ENCODE data around the gene AKR1C4.
"Not testable (repeated sequence)": the region's sequence is repeated elsewhere in the genome, so short reads cannot be mapped to it uniquely, and the experiment has no call there.

The AKR1C4 gene

GRCh38 chr10:5196702-5197113 lies at the start of gene AKR1C4:
Gene AKR1C4, plus strand, starts transcription at chr10:5196837. Its CDS starts 31 bp downstream, at chr10:5196868.
- DNase-seq = no peak

DNA sequence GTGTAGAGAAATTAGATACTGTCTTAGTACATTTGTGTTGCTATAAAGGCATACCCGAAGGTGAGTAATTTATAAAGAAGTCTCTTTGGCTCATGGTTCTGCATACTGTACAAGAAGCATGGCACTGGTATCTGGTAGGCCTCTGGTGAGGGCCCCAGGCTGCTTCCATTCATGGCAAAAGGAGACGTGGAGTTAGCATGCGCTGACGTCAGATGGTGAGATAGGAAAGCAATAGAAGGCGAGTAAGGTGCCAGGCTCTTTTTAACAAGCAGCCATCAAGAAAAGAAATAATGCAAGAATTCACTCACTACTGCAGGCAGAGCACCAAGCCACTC lies 49.8 kb upstream of the AKR1C4 start:
- DNase-seq = no peak

DNA sequence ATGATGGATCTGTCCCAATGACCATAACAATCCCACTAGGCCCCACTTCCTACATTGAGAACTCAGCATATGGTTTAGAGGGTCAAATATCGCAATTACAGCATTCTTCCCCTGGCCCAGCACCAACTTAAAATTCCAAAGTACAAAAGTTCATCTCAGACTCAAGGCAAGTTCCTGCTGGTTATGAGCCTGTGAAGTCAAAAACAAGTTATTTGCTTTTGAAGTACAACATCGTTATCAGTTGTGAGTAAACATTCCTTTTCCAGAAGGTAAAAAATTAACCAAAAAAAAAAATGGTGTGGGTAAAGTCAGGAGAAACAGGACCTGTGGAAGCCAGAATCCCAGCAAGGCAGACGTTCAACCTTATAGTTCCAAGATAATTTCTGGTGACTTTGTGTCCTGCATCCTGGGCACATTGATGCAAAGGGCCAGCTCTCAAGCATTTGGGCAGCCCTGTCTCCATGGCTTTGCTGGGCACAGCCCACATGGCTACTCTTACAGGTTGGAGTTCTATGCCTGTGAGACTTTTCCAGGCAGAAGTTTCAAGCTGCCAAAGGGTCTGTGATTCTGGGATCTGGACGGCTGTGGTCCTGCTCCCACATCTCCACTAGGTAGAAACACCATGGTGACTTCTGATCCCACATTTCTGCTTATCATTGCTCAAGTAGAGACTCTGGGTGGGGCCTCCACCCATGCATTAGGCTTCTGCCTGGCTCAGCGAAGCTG lies 49.2 kb upstream of the AKR1C4 start:
- no peak for DNase-seq

GRCh38 chr10:5147981-5148677 lies 48.5 kb upstream of the AKR1C4 start:
- DNase-seq = no peak

- no peak for DNase-seq
Measured at GRCh38 chr10:5148678-5149032, 48.0 kb upstream of the AKR1C4 start.

DNA sequence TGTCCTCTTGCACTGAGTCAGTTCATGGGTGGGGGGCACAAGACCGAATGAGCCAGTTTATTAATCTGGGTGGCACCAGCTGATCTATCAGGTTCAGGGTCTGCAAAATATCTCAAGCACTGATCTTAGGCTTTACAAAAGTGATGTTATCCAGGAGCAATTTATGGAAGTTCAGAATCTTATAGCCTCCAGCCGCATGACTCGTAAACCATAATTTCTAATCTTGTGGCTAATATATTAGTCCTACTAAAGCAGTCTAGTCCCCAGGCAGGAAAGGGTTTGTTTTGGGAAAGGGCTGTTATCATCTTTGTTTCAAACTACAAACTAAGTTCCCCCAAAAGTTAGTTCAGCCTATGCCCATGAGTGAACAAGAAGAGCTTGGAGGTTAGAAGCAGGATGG lies 45.6 kb upstream of the AKR1C4 start:
- no peak for DNase-seq

DNA sequence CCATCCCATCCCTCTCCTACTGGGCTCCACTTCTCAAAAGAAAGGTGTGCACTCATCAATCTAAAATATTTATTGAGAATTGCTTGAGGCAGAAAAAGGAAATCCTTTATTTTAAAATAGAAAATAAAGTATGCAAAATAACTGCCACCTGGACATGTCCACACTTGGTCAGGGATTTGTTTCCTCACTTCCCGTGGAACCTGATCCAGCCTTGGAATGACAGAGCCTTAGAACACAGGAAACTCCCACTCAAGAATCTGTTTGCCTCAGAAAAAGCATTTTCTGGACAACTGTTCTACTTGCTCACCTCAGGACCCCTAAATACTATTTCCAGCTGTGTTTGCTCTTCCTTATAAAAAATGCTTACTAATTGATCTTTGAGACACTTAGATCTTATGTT lies 40.7 kb upstream of the AKR1C4 start:
- no peak for DNase-seq

DNA sequence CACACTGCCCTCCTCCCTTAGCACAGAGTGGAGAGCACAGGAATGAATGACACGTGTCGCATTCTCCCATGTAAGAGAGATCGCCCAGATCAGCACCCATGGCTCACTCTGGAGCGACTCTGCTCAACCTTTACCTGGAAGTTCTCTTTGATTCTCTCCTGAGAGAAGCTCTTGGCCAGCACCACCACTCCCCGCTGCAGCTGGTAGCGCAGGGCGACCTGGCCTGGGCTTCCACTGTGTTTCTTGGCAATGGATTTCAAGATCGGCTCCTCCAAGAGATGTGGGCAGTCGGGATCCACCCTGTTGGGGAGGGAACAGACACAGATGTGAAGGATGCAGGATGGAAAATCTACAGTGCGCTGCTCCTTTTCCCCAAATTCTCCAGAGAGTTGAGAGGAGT lies 39.1 kb upstream of the AKR1C4 start:
- no peak for DNase-seq

DNA sequence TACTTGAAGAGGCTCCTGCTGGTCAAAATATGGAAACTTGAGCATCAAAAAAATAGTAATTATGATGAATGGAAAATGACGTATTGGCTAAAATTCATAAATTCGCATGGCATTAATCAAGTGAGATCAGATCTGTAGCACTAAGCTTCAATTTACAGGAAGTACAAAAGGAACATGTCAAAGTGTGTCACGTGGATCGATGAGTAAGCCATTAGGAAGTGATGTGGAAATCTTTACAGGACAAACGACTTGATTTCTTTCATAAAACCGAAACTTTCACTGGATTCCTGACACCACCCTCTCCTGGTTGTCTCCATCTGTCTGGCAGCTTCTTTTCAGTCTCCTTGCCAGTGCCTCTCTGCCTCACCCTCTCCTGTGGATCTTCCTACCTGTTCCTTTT lies 37.5 kb upstream of the AKR1C4 start:
- no peak for DNase-seq

GRCh38 chr10:5163487-5163886 lies 33.1 kb upstream of the AKR1C4 start:
- DNase-seq = no peak

DNA sequence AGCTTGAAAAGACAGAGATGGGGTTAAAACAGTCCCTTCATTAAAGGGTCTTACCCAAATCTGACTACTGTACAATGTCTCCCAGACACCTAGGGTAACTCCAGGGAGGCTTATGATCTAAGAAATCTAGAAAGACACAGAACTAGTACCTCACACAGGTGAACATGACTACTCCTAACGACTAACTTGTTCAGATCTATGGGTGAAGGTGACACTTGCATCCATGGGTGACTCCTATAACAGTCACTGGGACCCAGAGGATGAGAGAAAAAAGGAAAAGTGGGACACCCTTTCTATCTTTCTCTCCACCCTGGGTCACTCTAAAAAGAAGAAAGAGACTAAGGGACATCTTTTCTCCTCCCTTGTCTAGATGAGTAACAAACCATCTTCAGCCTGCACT lies 30.9 kb upstream of the AKR1C4 start:
- no peak for DNase-seq

- DNase-seq = no peak
Measured at GRCh38 chr10:5168897-5169420, 27.7 kb upstream of the AKR1C4 start.

- DNase-seq = not testable (repeated sequence)
Measured at GRCh38 chr10:5175581-5175980, 21.1 kb upstream of the AKR1C4 start.

- not testable (repeated sequence) for DNase-seq
Measured at GRCh38 chr10:5180503-5180902, 16.1 kb upstream of the AKR1C4 start.

DNA sequence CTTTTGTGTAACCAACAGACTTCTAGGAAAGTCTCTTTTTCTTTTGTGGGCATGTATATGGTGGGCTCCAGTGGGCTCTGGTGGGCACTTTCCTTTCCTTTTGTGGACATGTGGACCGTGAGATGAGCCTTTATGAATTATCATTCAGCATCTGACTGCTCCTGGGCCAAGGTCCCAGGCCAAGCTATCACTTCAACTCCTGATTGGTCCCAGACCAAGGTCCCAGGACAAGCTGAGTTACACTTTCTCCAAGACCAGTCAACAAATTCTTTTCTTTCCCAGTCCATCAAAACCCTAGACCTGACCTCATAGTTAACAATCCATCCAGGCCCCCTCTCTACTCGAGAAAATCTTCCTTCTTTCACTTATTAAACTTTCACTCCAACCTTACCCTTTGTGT lies 12.7 kb upstream of the AKR1C4 start:
- DNase-seq = no peak

DNA sequence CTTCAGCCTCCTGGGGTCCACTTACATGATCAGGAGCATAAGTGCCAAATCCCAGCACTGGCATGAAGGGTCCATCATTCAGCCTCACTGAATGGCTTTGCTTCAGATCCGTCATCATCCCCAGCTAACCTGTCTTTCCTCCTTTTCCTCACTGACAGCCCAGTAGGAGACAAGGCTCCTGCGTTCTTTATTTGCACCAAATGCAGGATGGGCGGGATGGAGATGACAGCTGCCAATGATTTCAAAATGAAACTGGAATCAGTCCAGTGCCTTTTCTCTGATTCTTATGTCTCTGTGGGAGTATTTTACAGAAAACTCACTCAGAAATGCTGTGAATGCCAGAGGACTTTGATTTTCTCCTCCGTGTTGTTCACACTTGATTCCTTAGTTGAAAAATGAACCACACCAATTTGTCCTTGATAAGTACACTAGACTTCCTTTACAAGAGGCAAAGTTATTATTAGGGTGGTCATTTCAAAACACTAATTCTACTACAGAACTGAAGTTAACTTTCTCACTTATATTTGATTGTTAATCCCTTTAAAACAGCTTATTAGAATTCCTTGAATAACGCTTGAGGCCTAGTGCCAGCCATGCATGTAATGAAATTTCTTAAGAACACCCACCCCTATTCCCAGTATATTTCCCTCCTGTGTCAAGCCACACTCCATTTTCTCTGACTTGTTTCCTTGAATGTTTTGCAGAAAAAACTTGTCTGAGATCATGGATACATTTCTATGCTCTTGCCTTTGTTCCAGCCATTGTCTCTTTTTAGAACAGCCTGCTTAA lies 11.5 kb upstream of the AKR1C4 start, which contains the start of gene AKR1C8:
AKR1C8 (minus strand) TSS at position 164 of the 789 bp plus-strand sequence; CDS start at position 118, 46 bp downstream.
- no peak for DNase-seq

- DNase-seq = no peak
Measured at GRCh38 chr10:5187867-5188266, 8.8 kb upstream of the AKR1C4 start.

DNA sequence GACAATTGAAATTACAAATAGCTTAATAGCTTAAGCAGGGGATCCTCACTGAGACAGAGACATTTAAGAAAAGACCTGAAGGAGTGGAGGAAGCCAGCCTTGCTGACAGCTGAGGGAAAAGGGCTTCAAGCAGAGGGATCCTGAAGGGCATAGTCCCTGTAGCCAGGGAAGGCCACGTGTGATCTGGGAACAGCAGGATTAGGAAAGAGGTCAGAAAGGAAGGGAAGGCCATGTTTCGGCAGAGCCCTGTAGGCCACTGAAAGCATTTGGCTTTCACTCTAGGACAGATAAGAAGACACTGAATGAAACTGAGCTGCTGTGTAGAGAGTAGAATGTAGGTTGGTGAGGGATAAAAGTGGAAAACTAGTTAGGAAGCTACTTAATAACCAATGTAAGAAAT lies 8.3 kb upstream of the AKR1C4 start:
- no peak for DNase-seq

DNA sequence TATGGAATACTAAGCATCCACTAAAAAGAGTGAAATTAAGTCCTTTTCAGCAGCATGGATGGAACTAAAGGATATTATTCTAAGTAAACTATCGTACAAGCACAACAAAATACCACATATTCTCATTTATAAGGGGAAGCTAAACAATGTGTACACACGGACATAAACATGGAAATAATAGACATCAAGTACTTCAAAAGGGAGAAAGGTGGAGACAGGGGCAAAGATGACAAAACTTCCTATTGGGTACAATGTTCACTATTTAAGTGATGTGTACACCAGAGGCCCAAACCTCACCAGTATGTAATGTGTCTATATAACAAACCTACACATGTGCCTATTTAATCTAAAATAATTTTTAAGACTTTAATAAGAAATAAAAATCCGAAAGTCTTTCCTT lies 2.2 kb upstream of the AKR1C4 start:
- no peak for DNase-seq

DNA sequence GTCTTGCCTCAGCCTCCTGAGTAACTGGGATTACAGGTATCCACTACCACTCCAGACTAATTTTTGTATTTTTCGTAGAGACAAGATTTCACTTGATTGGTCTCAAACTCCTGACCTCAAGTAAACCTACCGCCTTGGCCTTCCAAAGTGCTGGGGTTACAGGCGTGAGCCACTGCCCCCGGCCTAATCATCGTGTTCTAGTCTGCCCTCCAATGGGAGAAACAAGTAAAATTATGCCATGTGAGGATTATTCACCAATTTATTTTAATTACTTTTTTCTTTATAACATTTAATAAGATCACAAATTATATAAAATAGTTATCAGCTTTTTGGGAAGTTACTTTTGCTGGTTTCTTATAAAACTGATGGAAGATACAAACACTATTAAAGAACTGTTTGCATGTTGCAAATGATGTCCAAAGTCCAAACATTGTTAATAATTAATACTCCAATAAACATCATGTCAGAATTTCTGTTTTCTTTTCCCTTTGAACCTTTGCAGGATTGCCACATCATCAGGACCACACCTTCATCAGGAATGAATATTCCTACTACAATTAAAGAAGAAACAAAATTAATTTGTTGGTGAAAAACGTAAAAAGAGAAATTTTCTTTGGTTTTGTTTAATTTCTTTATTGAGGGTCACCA lies 786 bp upstream of the AKR1C4 start:
- no peak for DNase-seq

- DNase-seq = no peak
Measured at GRCh38 chr10:5198386-5198785, 1.7 kb downstream of the AKR1C4 start.

- no peak for DNase-seq
Measured at GRCh38 chr10:5199398-5199797, 2.8 kb downstream of the AKR1C4 start.

DNA sequence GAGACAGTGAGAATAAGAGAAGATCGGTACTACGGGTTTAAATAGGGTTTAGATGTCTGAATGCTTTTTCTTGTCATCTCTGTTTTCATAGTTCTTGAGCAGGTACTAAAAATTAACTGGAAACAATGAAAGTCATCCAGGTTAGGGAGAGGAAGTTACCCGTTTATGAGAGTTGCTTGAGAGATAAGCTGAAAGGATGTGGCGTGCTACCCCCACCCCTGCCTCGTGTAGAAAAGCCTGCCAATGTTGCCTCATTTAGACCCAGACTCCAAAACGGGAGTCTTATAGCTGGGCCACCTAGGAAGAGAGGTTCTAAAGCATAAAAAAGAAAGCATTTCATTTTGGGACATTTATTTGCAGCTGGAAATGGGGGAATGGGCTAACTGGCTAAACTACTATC lies 10.2 kb downstream of the AKR1C4 start:
- DNase-seq = no peak
